C4-2B (cell line): ENCODE measurements around the gene SPRR2G.

Experiments
- H3K27ac ChIP-seq: fragments of 450-650 bp; 2 replicates; pipeline ENCODE4 v1.5.1; 2017
- ZFX ChIP-seq: fragments of 450-650 bp; IDR thresholded peaks from 2 replicates; pipeline ENCODE4 v1.6.1; 2017
- TF ChIP-seq, protein P1 (sequence below): fragments of 450-650 bp; conservative IDR thresholded peaks from 2 replicates; pipeline ENCODE4 v1.5.1; 2017; ENCODE audit warnings: mild to moderate bottlenecking

Gene SPRR2G

DNA sequence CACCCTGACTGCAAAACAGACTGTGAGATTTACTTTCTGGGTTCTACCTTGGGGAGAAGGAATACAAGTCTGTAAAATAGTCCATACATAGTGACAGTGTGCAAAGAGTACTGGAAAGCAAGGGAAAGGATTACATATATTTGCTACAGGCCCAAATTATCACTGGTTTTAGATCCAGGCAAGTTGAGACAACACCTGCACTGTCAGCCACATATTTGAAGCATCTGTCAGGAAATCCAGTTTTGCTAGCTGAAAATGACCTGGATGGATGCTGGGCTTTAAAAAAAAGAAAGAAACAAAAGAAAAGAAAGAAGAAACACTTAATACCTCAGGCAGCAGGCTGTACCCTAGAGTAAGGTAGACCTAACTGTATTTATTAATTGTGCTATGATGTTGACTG, 23.9 kb upstream of the SPRR2G start:
- H3K27ac ChIP-seq, result no peak overlapping the region
- TF ChIP-seq, protein P1, sequence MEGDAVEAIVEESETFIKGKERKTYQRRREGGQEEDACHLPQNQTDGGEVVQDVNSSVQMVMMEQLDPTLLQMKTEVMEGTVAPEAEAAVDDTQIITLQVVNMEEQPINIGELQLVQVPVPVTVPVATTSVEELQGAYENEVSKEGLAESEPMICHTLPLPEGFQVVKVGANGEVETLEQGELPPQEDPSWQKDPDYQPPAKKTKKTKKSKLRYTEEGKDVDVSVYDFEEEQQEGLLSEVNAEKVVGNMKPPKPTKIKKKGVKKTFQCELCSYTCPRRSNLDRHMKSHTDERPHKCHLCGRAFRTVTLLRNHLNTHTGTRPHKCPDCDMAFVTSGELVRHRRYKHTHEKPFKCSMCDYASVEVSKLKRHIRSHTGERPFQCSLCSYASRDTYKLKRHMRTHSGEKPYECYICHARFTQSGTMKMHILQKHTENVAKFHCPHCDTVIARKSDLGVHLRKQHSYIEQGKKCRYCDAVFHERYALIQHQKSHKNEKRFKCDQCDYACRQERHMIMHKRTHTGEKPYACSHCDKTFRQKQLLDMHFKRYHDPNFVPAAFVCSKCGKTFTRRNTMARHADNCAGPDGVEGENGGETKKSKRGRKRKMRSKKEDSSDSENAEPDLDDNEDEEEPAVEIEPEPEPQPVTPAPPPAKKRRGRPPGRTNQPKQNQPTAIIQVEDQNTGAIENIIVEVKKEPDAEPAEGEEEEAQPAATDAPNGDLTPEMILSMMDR, result no peak
- TF ChIP-seq ZFX, result no peak

DNA sequence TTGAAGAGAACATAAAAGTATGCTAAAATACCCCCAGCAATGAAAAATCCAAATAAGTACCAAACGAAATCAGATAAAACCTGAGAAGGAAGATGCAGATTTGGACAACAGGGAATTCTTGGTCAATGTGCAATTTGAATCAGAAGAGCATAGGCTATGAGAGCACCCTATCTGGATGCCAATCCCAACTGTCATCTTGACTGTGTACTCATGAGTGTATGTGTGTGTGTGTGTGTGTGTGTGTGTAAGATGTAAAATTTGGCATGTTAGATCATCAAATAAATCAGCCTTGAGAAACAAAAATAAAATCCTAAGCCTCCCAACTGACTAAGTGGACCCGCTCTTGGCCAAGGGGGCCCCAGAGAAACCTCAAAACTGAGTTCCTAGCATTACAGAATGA, 18.0 kb upstream of the SPRR2G start:
- no peak overlapping the region for H3K27ac ChIP-seq
- no peak for TF ChIP-seq ZFX
- TF ChIP-seq, protein P1, result no peak

DNA sequence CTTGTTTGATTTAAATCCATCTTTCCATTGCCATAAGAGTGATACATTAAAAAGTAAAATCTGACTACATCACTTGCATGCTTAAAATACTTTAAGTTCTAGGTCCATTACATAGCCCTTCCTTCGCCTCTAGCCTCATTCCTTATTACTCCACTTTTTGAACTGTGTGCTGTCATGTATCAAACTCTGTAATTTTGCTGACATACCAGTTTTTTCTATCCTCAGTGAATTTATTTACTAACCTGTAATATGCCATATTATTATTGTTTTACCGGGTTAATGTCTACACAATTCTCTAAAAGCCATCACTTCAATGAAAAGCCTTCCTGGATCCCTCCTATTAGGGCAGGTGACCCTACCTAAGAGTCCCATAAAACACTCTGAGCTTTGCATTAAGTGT, 4.9 kb upstream of the SPRR2G start:
- H3K27ac ChIP-seq, result no peak overlapping the region
- TF ChIP-seq, protein P1, result no peak
- TF ChIP-seq ZFX, result no peak

DNA sequence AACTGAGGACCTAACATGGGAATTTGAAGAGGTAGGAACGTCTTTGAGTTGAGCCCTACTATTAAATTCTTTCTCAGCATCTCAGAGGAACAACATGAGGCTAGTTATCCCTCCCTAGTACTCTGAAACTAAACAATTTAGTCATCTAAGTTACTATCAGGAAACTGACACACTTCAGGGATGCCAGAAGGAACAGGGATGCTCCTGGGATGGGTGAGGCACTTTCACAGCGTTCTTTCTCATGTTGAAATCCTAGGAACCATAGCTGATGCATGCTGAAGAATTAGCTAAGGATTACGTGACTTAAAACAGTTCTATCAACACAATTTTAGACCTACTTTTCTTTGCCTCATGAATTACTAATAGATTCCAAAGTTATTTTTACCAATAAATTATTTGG, 1.8 kb upstream of the SPRR2G start:
- TF ChIP-seq ZFX, result no peak
- TF ChIP-seq, protein P1, result no peak
- no peak overlapping the region for H3K27ac ChIP-seq

DNA sequence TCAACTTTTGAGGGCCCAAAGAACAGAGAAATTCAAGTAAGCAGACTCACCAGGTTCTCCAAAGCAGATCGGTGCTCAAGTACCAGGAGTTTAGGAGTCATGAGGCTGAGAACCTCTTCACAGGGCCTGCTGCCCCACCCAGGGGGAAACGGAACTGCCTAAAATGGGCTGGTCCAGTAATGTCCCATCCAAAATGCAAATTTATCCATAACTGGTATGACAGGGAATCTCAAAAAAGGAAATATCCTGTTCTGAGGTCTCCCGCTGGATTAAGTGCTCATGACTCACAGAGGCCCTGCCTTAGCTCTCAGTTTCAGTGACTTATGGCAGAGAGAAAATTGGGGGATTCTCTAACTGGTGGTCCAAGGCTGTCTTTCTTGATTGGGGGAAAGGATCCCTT, 9.3 kb downstream of the SPRR2G start:
- no peak overlapping the region for H3K27ac ChIP-seq
- no peak for TF ChIP-seq ZFX
- TF ChIP-seq, protein P1, result no peak

DNA sequence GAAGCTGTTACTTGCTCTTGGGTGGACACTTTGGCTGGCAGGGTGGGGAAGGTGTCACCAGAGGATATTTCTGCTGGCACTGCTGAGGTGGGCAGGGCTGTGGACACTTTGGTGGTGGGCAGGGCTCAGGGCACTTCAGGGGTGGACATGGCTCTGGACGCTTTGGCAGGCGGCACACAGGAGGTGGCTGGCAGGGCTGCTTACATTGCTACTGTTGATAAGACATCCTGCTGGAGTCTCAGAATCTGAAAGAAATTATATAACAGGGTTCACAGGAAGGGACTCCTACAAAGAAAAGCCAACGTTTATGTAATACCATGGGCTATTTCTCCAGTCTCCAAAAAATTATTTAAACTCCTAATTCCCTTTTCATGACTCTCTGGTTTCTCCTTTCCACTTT, 10.2 kb downstream of the SPRR2G start:
- H3K27ac ChIP-seq, result no peak overlapping the region
- no peak for TF ChIP-seq ZFX
- TF ChIP-seq, protein P1, result no peak

DNA sequence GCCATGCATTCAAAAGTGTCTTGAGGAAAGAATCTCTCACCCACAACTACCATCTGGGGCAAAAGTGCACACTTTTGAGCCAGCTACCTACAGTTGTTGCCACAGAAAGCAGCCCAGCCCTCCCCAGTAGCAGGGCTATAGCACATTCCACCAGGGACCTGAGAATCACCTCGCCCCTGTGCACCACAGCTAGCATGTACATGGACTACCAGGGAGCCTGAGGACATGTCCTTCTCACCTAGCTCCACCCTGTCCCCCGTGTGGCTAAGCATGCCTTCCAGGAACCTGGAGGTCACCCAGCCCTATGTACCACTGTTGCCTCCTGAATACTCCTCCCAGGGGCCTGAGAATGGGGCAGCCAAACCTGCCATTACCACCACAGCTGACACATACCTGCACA, 16.9 kb downstream of the SPRR2G start:
- TF ChIP-seq ZFX, result no peak
- TF ChIP-seq, protein P1, result no peak
- no peak overlapping the region for H3K27ac ChIP-seq
